Natural killer cell (primary cell): Measurements from ENCODE around the gene MOB3C. TPM values are rescaled to one million over a fixed set of nuclear protein-coding genes. Genes with fewer than 3 reads are reported as not detected.
"Not testable (repeated sequence)": the region's sequence is repeated elsewhere in the genome, so short reads cannot be mapped to it uniquely, and the experiment has no call there.

Source experiments
- ATAC-seq, 3 donors: fragments of 150-1000 bp in 2 of 3; fragments of 200-7000 bp in 1 of 3; cut with Tn5 transposase; 1 replicate in 1 of 3; 2 replicates in 2 of 3; pipeline ENCODE4 v1.10.0; 2021; ENCODE audit warnings: mild to moderate bottlenecking in 2 of 3, moderate library complexity in 2 of 3
- DNase-seq, 2 donors: peaks; one replicate each; pipeline versions ENCODE4 v3.0.0 to v3.0.0-alpha.2; 2013 to 2021; ENCODE audit warnings: mixed read lengths in 1 of 2
- H3K27ac ChIP-seq: one replicate; pipeline ENCODE4 v1.5.1; 2013; ENCODE audit warnings: mild to moderate bottlenecking, low read length
- H3K27me3 ChIP-seq: one replicate; pipeline ENCODE4 v1.6.1; 2013; ENCODE audit warnings: low read length; ENCODE audit not compliant: control insufficient read depth, insufficient read depth
- H3K36me3 ChIP-seq: one replicate; pipeline ENCODE4 v1.6.1; 2013; ENCODE audit warnings: low read length; ENCODE audit not compliant: control insufficient read depth, insufficient read depth
- H3K4me1 ChIP-seq: one replicate; pipeline ENCODE4 v1.6.1; 2013; ENCODE audit warnings: low read length; ENCODE audit not compliant: control insufficient read depth, insufficient read depth
- H3K4me3 ChIP-seq: one replicate; pipeline ENCODE4 v1.5.1; 2013; ENCODE audit warnings: low read length
- H3K9me3 ChIP-seq: one replicate; pipeline ENCODE4 v1.6.1; 2013; ENCODE audit warnings: low read length; ENCODE audit not compliant: control insufficient read depth, insufficient read depth
- H3K27ac Mint-ChIP-seq, 2 donors: one replicate each; pipeline ENCODE4 v1.8.0; 2022; ENCODE audit warnings: mild to moderate bottlenecking in 2 of 2, mixed read lengths in 2 of 2, moderate library complexity in 1 of 2
- H3K27me3 Mint-ChIP-seq, 2 donors: one replicate each; pipeline ENCODE4 v1.8.0; 2022; ENCODE audit warnings: low read depth in 2 of 2, mixed read lengths in 2 of 2
- H3K36me3 Mint-ChIP-seq: one replicate; pipeline ENCODE4 v1.8.0; 2022; ENCODE audit warnings: mixed read lengths
- H3K4me1 Mint-ChIP-seq, 2 donors: one replicate each; pipeline ENCODE4 v1.8.0; 2022; ENCODE audit warnings: mixed read lengths in 2 of 2
- H3K4me3 Mint-ChIP-seq: one replicate; pipeline ENCODE4 v1.8.0; 2022; ENCODE audit warnings: mild to moderate bottlenecking, moderate library complexity, mixed read lengths
- H3K9me3 Mint-ChIP-seq, 2 donors: one replicate each; pipeline ENCODE4 v1.8.0; 2022; ENCODE audit warnings: mixed read lengths in 2 of 2
- WGBS: methylation state at CpG from one replicate; pipeline ENCODE4 v1.1.7; 2013; ENCODE audit warnings: missing lambda C conversion rate; ENCODE audit not compliant: insufficient coverage; 5-methylcytosine and 5-hydroxymethylcytosine counted together
- intact Hi-C: fragments of 100-400 bp; cut with micrococcal nuclease; formaldehyde crosslinking; loops from one replicate; pipeline ENCODE4 v1.14.2; 2022
- total RNA-seq, 4 donors: library from RNA; stranded (reverse); fragments of 120-200 nt in 1 of 4; gene quantifications; one replicate each; pipeline versions ENCODE4 v1.2.3 to v1.2.4, GENCODE V29; 2013 to 2022
- TF ChIP-seq, protein P1 (sequence below): fragments of 200-600 bp; IDR thresholded peaks from one replicate; pipeline ENCODE4 v1.8.0; 2022; ENCODE audit warnings: antibody characterized with exemption

MOB3C gene
- total RNA-seq, 3 donors from 2014 or later (not counting 1 experiment from before 2014, with no cell fraction given), result 16.7 to 25.1 (median 19.2) TPM

GRCh38 chr1:46659307-46659870 lies 42.8 kb upstream of the MOB3C start:
- Mint-ChIP-seq H3K27me3 (no peaks in the 10 kb centered on the region), H3K36me3 (peaks cover 7% of the 10 kb centered on the region), H3K4me3 (no peak overlapping the region), H3K4me1 (no peaks in the 10 kb centered on the region), H3K9me3 (peaks cover 3% of the 10 kb centered on the region in 2 donors), H3K27ac (no peak overlapping the region)
- ATAC-seq, result no peak
- WGBS, result 82% methylated on average over 2 of the region's 2 CpGs
- Histone ChIP-seq H3K27ac (no peak overlapping the region), H3K4me3 (no peak overlapping the region), H3K27me3 (no peaks in the 10 kb centered on the region), H3K4me1 (no peaks in the 10 kb centered on the region), H3K36me3 (peaks cover 29% of the 10 kb centered on the region), H3K9me3 (no peaks in the 10 kb centered on the region)
- TF ChIP-seq, protein P1, sequence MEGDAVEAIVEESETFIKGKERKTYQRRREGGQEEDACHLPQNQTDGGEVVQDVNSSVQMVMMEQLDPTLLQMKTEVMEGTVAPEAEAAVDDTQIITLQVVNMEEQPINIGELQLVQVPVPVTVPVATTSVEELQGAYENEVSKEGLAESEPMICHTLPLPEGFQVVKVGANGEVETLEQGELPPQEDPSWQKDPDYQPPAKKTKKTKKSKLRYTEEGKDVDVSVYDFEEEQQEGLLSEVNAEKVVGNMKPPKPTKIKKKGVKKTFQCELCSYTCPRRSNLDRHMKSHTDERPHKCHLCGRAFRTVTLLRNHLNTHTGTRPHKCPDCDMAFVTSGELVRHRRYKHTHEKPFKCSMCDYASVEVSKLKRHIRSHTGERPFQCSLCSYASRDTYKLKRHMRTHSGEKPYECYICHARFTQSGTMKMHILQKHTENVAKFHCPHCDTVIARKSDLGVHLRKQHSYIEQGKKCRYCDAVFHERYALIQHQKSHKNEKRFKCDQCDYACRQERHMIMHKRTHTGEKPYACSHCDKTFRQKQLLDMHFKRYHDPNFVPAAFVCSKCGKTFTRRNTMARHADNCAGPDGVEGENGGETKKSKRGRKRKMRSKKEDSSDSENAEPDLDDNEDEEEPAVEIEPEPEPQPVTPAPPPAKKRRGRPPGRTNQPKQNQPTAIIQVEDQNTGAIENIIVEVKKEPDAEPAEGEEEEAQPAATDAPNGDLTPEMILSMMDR, result no peak
- intact Hi-C loops, result no loop called here
- no peak for DNase-seq

GRCh38 chr1:46657775-46658174 lies 41.2 kb upstream of the MOB3C start:
- H3K36me3 Mint-ChIP-seq, result peaks cover 7% of the 10 kb centered on the region
- Histone ChIP-seq H3K4me3 (no peak overlapping the region), H3K27me3 (no peaks in the 10 kb centered on the region), H3K27ac (no peak overlapping the region), H3K36me3 (peaks cover 29% of the 10 kb centered on the region), H3K4me1 (no peaks in the 10 kb centered on the region), H3K9me3 (no peaks in the 10 kb centered on the region)
- no peaks in the 10 kb centered on the region for H3K4me1 Mint-ChIP-seq
- H3K27ac Mint-ChIP-seq, result no peak overlapping the region
- H3K4me3 Mint-ChIP-seq, result no peak overlapping the region
- intact Hi-C loops, result no loop called here
- H3K9me3 Mint-ChIP-seq, result peaks cover 3% of the 10 kb centered on the region in 2 donors
- H3K27me3 Mint-ChIP-seq, result no peaks in the 10 kb centered on the region
- TF ChIP-seq, protein P1, result no peak
- 83% methylated on average over 1 of the region's 1 CpG for WGBS
- no peak for DNase-seq
- no peak for ATAC-seq

DNA sequence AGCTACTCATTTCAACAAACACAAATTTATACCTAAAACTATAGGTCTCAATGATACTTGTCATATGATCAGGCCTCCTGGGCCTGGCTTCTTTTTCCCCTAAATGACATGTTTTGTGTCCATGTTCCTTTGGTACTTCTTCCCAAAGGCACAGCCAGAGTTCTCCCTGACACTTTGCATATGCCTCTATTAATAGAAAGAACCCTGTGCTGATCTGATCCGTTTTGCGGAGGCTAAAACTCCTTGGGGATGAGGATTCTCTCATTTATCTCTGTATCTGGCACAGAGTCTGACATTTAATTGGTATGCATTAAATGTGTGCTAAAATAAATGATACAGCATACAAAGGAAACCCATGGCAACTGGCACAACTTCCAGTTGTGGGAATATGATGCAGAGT lies 40.0 kb upstream of the MOB3C start:
- no peak for DNase-seq
- 92% methylated on average over 2 of the region's 2 CpGs for WGBS
- no peak overlapping the region for H3K4me3 Mint-ChIP-seq
- H3K36me3 Mint-ChIP-seq, result peaks cover 7% of the 10 kb centered on the region
- Histone ChIP-seq H3K4me3 (no peak overlapping the region), H3K36me3 (peaks cover 31% of the 10 kb centered on the region), H3K27ac (no peak overlapping the region), H3K9me3 (no peaks in the 10 kb centered on the region), H3K27me3 (no peaks in the 10 kb centered on the region), H3K4me1 (no peaks in the 10 kb centered on the region)
- TF ChIP-seq, protein P1, result no peak
- H3K27me3 Mint-ChIP-seq, result no peaks in the 10 kb centered on the region
- intact Hi-C loops, result no loop called here
- no peaks in the 10 kb centered on the region for H3K4me1 Mint-ChIP-seq
- no peak overlapping the region for H3K27ac Mint-ChIP-seq
- peaks cover 3% of the 10 kb centered on the region in 2 donors for H3K9me3 Mint-ChIP-seq
- no peak for ATAC-seq

- no peak overlapping the region for H3K4me3 Mint-ChIP-seq
- H3K36me3 Mint-ChIP-seq, result peaks cover 9% of the 10 kb centered on the region
- no peaks in the 10 kb centered on the region for H3K4me1 Mint-ChIP-seq
- H3K9me3 Mint-ChIP-seq, result peaks cover 3% of the 10 kb centered on the region in 2 donors
- Histone ChIP-seq H3K27me3 (no peaks in the 10 kb centered on the region), H3K9me3 (no peaks in the 10 kb centered on the region), H3K27ac (no peak overlapping the region), H3K4me1 (no peaks in the 10 kb centered on the region), H3K4me3 (no peak overlapping the region), H3K36me3 (peaks cover 31% of the 10 kb centered on the region)
- H3K27ac Mint-ChIP-seq, result no peak overlapping the region
- intact Hi-C loops, result no loop called here
- ATAC-seq, result no peak
- TF ChIP-seq, protein P1, result no peak
- H3K27me3 Mint-ChIP-seq, result no peaks in the 10 kb centered on the region
- DNase-seq, result no peak
Observed at GRCh38 chr1:46655848-46656247, 39.2 kb upstream of the MOB3C start.

- H3K27me3 Mint-ChIP-seq, H3K4me1 ChIP-seq, H3K9me3 Mint-ChIP-seq, H3K4me1 Mint-ChIP-seq, H3K4me3 Mint-ChIP-seq, H3K27ac Mint-ChIP-seq, DNase-seq, ATAC-seq, H3K4me3 ChIP-seq, intact Hi-C loops, H3K9me3 ChIP-seq, H3K27ac ChIP-seq, H3K27me3 ChIP-seq: not testable (repeated sequence)
- peaks cover 20% of the 10 kb centered on the region for H3K36me3 Mint-ChIP-seq
- peaks cover 35% of the 10 kb centered on the region for H3K36me3 ChIP-seq
- 100% methylated on average over 1 of the region's 2 CpGs for WGBS
Observed at GRCh38 chr1:46654698-46655097, 38.1 kb upstream of the MOB3C start.
